Measurements from ENCODE around the gene FAM3A. TPM values are rescaled to one million over a fixed set of nuclear protein-coding genes. Genes with fewer than 3 reads are reported as not detected.

The FAM3A gene
- total and polyA plus RNA-seq, 2 of the 8 experiments (the other 6 are each of a cell fraction or from before 2014, with no cell fraction given): 16.2 to 18.6 TPM

DNA sequence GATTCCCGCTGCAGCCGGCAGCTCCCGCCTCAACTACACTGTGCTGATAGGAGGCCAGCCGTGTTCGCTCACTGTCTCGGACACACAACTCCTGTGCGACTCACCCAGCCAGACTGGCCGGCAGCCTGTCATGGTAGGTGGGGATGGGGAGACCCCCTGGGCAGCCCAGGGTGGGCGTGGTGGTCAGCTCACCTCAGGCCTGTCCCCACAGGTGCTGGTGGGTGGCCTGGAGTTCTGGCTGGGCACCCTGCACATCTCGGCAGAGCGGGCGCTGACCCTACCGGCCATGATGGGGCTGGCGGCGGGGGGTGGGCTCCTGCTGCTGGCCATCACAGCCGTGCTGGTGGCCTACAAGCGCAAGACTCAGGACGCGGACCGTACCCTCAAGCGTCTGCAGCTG, 48.5 kb downstream of the FAM3A start:
- no peak overlapping the region for H3K18ac ChIP-seq (ENCODE audit: extremely low read depth, low read length)
- WGBS, 2 experiments (ENCODE audit: extremely low coverage in 1 of 2, insufficient coverage in 1 of 2, insufficient read length in 1 of 2, insufficient replicate concordance in 2 of 2, low coverage in 1 of 2, low lambda C conversion rate in 2 of 2, missing lambda C conversion rate in 1 of 2): 100% methylated on average over 7 of the region's 21 CpGs; no CpG with 5 or more reads in 1 of the 2 experiments

More for the DNA sequence above, 48.5 kb downstream of the FAM3A start:
- FAIRE-seq: no peak
- no peak overlapping the region for H2BK20ac ChIP-seq (ENCODE audit: low read length)
- no peak overlapping the region for H4K5ac ChIP-seq (ENCODE audit: insufficient read length, low read depth, low read length)
- no peak overlapping the region for H3K27ac ChIP-seq (ENCODE audit: low read depth, low read length)
- H2AFZ ChIP-seq (ENCODE audit: low read length): no peak overlapping the region
- H3K23ac ChIP-seq (ENCODE audit: insufficient read length): no peak overlapping the region
- no peaks in the 10 kb centered on the region for H3K9me3 ChIP-seq (ENCODE audit: insufficient read depth in 2 of 2, low read depth in 1 of 2, low read length in 1 of 2)
- H3K23me2 ChIP-seq (ENCODE audit: low read depth, low read length): no peaks in the 10 kb centered on the region
- POLR2A ChIA-PET (ENCODE audit: partially characterized antibody): interaction anchor here (1.1 kb wide), 1 partner anchor 9 kb away, joined by 4 read pairs; the partner anchor contains the start of gene PLXNA3
- H3K4ac ChIP-seq (replicated peaks; ENCODE audit: insufficient read length, low read depth, low read length): no peak overlapping the region
- TF ChIP-seq NRF1 (IDR thresholded peaks at IDR 0.05; ENCODE audit: low read depth, low read length) (no peak), FOSL1 (IDR thresholded peaks at IDR 0.05; ENCODE audit: insufficient read depth, low read depth, low read length) (no peak), RXRA (IDR thresholded peaks at IDR 0.05; ENCODE audit: insufficient read depth, low read depth, low read length) (no peak), ASH2L (IDR thresholded peaks at IDR 0.05; ENCODE audit: low read length) (no peak), CEBPB (IDR thresholded peaks at IDR 0.05; ENCODE audit: low read depth, low read length) (no peak), JUND (IDR thresholded peaks at IDR 0.05; ENCODE audit: low read length) (no peak), TCF12 (IDR thresholded peaks at IDR 0.05; ENCODE audit: low read depth, low read length) (no peak)
- TF ChIP-seq, protein P1, sequence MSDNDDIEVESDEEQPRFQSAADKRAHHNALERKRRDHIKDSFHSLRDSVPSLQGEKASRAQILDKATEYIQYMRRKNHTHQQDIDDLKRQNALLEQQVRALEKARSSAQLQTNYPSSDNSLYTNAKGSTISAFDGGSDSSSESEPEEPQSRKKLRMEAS (IDR thresholded peaks at IDR 0.05): no peak
- no peaks in the 10 kb centered on the region for H4K20me1 ChIP-seq (replicated peaks in 1 of 2; ENCODE audit: control insufficient read depth in 1 of 2, insufficient read depth in 2 of 2, low read length in 2 of 2)
- no peak overlapping the region for H3K4me3 ChIP-seq (ENCODE audit: extremely low read depth in 1 of 4, insufficient read depth in 2 of 4, low read depth in 3 of 4, low read length in 4 of 4)
- no peak overlapping the region for H2AK5ac ChIP-seq (ENCODE audit: low read depth, low read length)
- H3K79me2 ChIP-seq (ENCODE audit: control insufficient read depth in 1 of 2, insufficient read depth in 2 of 2, low read length in 2 of 2): no peaks in the 10 kb centered on the region
- no peak overlapping the region for H4K91ac ChIP-seq (replicated peaks; ENCODE audit: insufficient read length, low read length)
- no peaks in the 10 kb centered on the region for H3K79me1 ChIP-seq (ENCODE audit: low read depth, low read length)
- peaks cover 0 to 37% (median 7%) of the 10 kb centered on the region in 4 experiments; a peak in 6 of 8 replicates for H3K36me3 ChIP-seq (ENCODE audit: control insufficient read depth in 2 of 4, insufficient read depth in 4 of 4, low read length in 3 of 4)
- no peak overlapping the region for H3K56ac ChIP-seq (replicated peaks; ENCODE audit: insufficient read length, low read depth, low read length)
- no peak overlapping the region for H2BK12ac ChIP-seq (ENCODE audit: low read depth, low read length)
- DNase-seq (ENCODE audit: low read depth in 1 of 2, low spot score in 2 of 2): no peak
- H3K9ac ChIP-seq (replicated peaks in 1 of 4; ENCODE audit: extremely low read depth in 1 of 4, low read depth in 3 of 4, low read length in 3 of 4): no peak overlapping the region
- no peak overlapping the region for H3K14ac ChIP-seq (ENCODE audit: insufficient read length)
- H3K4me2 ChIP-seq (ENCODE audit: insufficient read depth in 1 of 2, low read depth in 2 of 2, low read length in 2 of 2): no peak overlapping the region
- no peaks in the 10 kb centered on the region for H3K27me3 ChIP-seq (replicated peaks in 1 of 4; ENCODE audit: control insufficient read depth in 3 of 4, extremely low read depth in 1 of 4, insufficient read depth in 3 of 4, low read length in 3 of 4)
- H2BK5ac ChIP-seq (ENCODE audit: low read depth, low read length): no peak overlapping the region
- H2BK120ac ChIP-seq (replicated peaks; ENCODE audit: low read depth, low read length): no peak overlapping the region
- no peak overlapping the region for H4K8ac ChIP-seq (ENCODE audit: extremely low read depth, insufficient read depth, low read length)
- no peak overlapping the region for H2BK15ac ChIP-seq (ENCODE audit: low read length)
- CTCF ChIA-PET (ENCODE audit: partially characterized antibody): no interaction called here
- no peaks in the 10 kb centered on the region for H3K4me1 ChIP-seq (replicated peaks in 1 of 4; ENCODE audit: control insufficient read depth in 3 of 4, insufficient read depth in 4 of 4, low read length in 3 of 4)

Data from H1 (cell line).